GM18858 (cell line): ENCODE measurements around the gene OSBP2.

Experiments used
- ATAC-seq: cut with Tn5 transposase; IDR thresholded peaks from one replicate; pipeline ENCODE4 v1.9.1; 2021; ENCODE audit not compliant: unreplicated experiment

The OSBP2 gene

GRCh38 chr22:30830907-30831306 lies 136.2 kb downstream of the OSBP2 start:
- ATAC-seq, result no peak

- ATAC-seq, result no peak
Observed at GRCh38 chr22:30832407-30832987, 137.8 kb downstream of the OSBP2 start.

DNA sequence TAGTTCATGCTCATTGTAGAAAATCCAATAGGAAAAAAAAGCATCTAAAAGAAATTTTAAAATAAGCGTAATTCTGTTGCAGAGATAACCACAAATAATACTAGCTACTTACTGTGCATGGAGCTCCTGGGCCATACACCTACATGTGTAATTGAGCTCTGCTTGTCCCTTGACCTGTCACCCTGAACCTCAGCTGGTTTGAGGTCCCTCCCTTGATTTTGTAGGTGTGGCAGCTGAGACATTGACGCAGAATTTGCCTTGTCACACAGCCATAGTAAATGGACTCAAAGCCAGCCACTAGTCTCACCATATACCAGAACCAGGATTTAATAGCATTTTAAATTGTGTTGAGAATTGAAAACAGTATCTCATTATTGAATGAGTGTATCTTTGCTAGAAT lies 138.6 kb downstream of the OSBP2 start:
- ATAC-seq, result no peak

- no peak for ATAC-seq
Observed at GRCh38 chr22:30837531-30837930, 142.9 kb downstream of the OSBP2 start.

- no peak for ATAC-seq
Observed at GRCh38 chr22:30838111-30838510, 143.4 kb downstream of the OSBP2 start.

GRCh38 chr22:30841273-30841672 lies 146.6 kb downstream of the OSBP2 start:
- ATAC-seq, result no peak

GRCh38 chr22:30843245-30843644 lies 148.6 kb downstream of the OSBP2 start:
- no peak for ATAC-seq

DNA sequence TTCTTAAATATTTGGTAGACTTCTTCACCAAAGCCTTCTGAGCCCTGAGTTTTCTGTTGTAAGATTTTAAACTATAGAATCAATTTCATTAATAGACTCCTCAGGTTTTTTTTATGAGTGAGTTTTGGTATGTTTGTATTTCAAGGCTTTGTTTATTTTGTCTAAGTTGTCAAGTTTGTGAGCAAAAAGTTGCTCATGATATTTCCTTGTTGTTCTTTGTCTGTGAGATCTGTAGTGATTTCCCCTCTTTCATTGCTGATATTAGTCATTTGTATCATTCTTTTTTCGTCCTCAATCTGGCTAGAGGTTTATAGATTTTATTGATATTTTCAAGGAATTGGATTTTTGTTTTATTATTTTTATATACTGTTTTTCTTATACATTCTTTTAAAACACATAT lies 152.9 kb downstream of the OSBP2 start:
- ATAC-seq, result no peak

DNA sequence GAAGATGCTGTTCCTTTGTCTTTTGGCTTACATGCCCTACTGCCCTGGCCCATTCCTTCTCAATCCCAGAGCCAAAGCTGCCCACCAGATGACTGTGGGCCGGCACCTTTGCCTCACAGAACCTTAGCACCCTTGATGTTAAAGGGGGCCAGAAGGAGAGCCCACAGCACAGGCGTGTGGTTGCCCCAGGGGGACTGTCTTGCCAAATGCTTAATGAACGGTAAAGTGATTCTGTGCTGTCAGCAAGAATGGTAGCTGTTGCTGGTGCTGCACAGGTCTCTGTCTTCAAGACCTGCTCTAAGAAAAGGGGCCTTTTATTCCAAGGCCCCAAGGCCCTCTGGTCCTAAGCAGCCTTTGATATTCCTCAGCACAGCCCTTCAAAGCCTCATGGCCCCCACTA lies 160.6 kb downstream of the OSBP2 start:
- ATAC-seq, result no peak

- no peak for ATAC-seq
Observed at GRCh38 chr22:30855677-30856518, 161.2 kb downstream of the OSBP2 start.

GRCh38 chr22:30856741-30857502 lies 162.2 kb downstream of the OSBP2 start:
- ATAC-seq, result no peak

- no peak for ATAC-seq
Observed at GRCh38 chr22:30857791-30858190, 163.1 kb downstream of the OSBP2 start.

DNA sequence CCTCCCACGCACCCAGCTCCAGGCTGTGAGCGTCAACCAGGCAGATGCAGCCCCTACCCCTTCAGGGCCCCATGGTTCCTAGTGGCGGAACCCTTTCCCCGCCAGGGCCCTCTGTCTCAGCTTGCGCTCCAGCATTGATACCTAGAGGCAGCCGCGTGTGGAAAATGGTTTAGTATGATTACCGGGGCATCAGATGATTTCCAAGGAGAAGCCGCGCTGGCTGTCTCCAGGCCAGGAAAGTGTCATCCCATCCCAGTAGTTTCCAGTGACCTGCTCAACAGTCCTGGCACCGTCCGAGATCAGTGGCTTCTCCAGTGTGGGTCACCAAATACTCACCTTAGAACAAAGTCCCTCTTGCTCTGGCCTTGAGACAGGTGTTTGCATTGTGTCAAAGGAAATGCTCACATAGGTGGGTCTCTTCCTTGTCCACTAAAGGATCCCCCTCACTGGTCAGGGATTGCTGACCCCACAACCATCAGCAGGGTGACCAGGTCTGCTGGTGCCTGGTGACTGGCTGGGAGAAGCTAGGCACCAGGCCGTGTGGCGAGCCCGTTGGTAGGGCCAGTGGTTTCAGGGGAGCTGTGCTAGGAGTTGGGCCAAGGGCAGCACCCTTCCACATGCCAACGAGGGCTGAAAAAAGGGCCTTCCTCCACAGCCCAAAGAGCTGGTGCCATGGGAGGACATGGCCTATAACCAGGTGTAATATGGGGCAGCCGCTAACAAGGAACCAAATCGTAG lies 164.5 kb downstream of the OSBP2 start:
- no peak for ATAC-seq

GRCh38 chr22:30859714-30860095 lies 165.0 kb downstream of the OSBP2 start:
- no peak for ATAC-seq

- ATAC-seq, result no peak
Observed at GRCh38 chr22:30860176-30861105, 165.8 kb downstream of the OSBP2 start.

DNA sequence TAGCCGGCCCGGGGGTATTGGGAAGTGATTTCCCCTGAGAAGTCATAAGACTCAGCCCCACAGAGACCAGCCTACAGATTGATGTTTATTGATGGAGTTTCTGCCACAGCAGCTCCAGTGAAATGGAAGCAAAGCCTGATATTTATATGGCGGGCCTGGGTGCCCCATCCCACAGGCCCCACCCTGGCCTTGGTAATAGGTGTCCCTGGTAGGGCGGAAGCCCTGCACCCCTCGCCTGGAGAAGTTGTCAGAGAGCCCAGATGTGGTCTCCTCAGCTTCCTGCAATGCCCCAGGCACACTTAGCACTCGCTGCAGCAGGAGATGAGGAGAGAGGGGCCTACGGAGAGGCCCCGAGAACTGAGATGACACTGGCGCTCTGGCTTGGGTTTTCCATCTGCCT lies 166.5 kb downstream of the OSBP2 start:
- ATAC-seq, result no peak

DNA sequence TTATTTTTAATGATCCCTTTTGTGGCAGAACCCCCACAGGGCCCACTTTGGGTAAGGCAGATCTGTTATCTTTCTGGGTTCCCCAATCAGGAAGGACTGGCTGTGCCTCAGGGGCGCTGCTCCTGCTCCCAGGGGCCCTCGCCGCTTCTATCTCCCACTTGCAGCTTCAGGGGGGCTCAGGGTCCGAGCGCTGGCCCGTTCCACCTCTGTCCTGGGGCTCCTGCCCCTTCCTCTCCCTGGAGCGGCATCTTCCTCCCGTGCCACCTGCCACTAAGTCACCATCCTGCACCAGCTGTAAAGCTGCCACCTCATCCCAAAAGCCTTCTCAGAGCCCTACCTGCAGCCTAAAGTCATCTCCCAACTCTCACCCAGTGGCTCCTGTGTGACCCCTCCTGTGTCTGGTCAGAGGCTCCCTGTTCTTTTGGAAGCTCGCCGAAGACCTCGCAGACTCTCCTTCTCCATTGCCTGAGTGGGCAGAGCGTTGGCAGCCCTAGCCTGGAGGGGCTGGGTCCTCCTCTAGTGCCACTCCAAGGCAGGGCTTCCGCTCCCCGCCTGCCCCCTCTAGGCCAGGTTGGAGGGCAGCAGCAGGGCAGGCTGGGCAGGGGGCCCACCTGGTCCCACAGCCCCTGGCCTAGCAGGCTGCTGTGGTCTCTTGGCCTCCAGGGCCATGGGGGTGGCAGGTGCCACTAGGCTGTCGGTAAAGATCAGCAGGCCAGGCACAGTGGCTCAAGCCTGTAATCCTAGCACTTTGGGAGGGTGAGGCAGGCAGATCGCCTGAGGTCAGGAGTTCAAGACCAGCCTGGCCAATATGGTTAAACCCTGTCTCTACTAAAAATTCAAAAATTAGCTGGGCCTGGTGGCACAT lies 167.2 kb downstream of the OSBP2 start:
- no peak for ATAC-seq

- ATAC-seq, result no peak
Observed at GRCh38 chr22:30863081-30863833, 168.6 kb downstream of the OSBP2 start.
